Ovary (tissue), 3 donors: ENCODE data around the gene FADS2.

ENCODE experiments used
- CTCF ChIP-seq, 3 donors: fragments of 450-650 bp in 2 of 3; fragments of 200-600 bp in 1 of 3; IDR thresholded peaks; one replicate each; pipeline versions ENCODE4 v1.5.1 to v1.8.0; 2016 to 2022; ENCODE audit warnings: antibody characterized with exemption in 3 of 3, mild to moderate bottlenecking in 1 of 3
- EP300 ChIP-seq: sonication (generic); formaldehyde crosslinking; IDR thresholded peaks from one replicate; pipeline ENCODE4 v1.6.1; 2017; ENCODE audit warnings: antibody characterized with exemption
- POLR2A ChIP-seq: fragments of 450-650 bp; IDR thresholded peaks from one replicate; pipeline ENCODE4 v1.6.1; 2017; ENCODE audit warnings: antibody characterized with exemption, mild to moderate bottlenecking, moderate library complexity
- donor health status: DM: no; HTN: no; CAD: no.

DNA sequence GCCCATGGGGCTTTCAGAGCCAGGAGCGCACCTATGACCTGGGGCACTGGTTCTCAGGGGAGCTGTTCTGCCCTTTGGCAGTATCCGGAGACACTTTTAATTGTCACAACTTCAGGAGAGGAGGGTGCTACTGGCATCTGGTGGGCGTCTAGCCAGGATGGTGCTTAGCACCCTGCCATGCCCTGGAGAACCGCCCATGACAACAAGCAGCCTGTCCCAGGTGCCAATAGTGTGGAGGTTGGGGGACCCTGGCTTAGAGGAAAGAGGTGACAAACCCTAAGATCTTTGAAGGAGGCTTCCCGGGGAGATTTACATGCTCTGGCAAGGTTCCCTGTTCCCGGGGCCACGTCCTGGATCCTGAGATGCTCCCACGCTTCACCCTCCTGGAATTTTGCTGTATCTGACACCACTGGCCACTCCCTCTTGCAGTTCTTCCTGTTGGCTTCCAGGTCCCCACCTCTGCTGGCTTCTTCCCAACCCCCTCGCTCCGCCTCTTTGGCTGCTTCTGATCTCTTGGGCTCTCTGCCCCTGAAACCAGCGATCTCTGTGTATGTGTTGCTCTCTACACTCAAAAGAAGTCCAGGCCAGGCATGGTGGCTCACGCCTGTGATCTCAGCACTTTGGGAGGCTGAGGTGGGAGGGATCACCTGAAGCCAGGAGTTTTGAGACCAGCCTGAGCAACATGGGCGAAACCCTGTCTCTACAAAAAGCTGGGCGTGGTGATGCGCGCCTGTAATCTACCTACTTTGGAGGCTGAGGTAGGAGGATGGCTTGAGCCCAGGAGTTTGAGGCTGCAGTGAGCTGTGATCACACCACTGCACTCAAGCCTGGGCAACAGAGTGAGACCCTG lies 32.2 kb downstream of the FADS2 start:
- TF ChIP-seq CTCF (IDR thresholded peaks at IDR 0.05): no peak
- TF ChIP-seq POLR2A: no peak
- TF ChIP-seq EP300: no peak
